AG04449 (cell line): ENCODE measurements around the gene ADD3.

Source experiments
- CTCF ChIA-PET: fragments of 350-600 bp; formaldehyde crosslinking; extraction: SDS; loops from one replicate; lab custom pipeline; 2021; ENCODE audit warnings: antibody characterized with exemption; lab: Yijun Ruan, JAX
- POLR2A ChIA-PET: fragments of 400-600, 350-600 bp; formaldehyde crosslinking; extraction: SDS; loops from one replicate; lab custom pipeline; 2020; ENCODE audit warnings: antibody characterized with exemption, inconsistent platforms; lab: Yijun Ruan, JAX
- DNase-seq: peaks from one replicate; pipeline ENCODE4 v3.0.0-alpha.2; 2010; ENCODE audit warnings: low read depth, low spot score
- H3K4me3 ChIP-seq: 2 replicates; pipeline ENCODE4 v1.5.1; 2011; ENCODE audit warnings: low read depth, mild to moderate bottlenecking, control low read depth, low read length
- TF ChIP-seq, protein P1 (sequence below): IDR thresholded peaks from one replicate; pipeline ENCODE4 v1.5.1; 2011; ENCODE audit warnings: mild to moderate bottlenecking, moderate library complexity, low read length, control low read depth, inconsistent platforms; ENCODE audit not compliant: insufficient read depth; ENCODE audit errors: missing control alignments

Gene ADD3

DNA sequence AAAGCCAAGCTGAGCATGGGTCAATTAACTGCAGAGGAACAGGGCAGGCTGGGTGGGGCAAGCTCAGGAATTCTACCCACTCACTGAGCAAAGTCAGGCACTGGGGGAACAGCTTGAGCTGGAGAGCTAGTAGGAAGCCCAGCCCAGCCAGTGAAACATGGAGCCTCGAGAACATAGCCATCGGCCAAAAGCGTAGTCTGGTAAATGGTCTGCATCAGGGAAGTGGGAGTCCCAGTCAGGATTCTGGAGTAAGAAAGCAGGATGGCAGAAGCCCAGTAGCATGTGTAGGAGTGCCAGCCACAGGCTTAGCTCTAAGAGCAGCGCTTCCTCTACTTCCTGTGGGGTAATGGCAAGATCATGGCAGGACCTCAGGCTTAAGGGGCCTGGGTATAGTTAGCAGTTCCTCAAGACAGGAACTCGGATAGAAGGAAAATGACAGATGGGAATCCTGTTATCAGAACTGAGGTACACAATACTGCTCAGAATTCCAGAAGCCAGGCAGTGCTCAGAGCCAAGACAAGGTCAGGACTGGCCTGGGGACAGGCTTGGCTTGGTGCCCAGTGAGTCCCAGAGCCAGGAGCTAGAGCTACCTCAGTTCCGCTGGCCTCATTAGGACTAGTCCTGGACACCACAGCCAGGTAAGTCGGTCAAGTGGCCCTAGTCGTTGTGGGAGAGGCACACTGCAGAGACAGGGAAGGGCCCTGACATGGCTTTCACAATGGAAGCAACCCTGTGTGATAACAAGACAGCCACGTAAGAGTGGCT is 134.3 kb downstream of the ADD3 start:
- CTCF ChIA-PET: interaction anchor here (0.9 to 11.5 kb wide), 6 partner anchors 80 to 258 kb away, joined by 3 to 325 read pairs (median 6); no protein-coding TSS in a partner anchor
- H3K4me3 ChIP-seq: no peak overlapping the region
- no peak for DNase-seq
- TF ChIP-seq, protein P1, sequence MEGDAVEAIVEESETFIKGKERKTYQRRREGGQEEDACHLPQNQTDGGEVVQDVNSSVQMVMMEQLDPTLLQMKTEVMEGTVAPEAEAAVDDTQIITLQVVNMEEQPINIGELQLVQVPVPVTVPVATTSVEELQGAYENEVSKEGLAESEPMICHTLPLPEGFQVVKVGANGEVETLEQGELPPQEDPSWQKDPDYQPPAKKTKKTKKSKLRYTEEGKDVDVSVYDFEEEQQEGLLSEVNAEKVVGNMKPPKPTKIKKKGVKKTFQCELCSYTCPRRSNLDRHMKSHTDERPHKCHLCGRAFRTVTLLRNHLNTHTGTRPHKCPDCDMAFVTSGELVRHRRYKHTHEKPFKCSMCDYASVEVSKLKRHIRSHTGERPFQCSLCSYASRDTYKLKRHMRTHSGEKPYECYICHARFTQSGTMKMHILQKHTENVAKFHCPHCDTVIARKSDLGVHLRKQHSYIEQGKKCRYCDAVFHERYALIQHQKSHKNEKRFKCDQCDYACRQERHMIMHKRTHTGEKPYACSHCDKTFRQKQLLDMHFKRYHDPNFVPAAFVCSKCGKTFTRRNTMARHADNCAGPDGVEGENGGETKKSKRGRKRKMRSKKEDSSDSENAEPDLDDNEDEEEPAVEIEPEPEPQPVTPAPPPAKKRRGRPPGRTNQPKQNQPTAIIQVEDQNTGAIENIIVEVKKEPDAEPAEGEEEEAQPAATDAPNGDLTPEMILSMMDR: no peak
- POLR2A ChIA-PET: no interaction called here

DNA sequence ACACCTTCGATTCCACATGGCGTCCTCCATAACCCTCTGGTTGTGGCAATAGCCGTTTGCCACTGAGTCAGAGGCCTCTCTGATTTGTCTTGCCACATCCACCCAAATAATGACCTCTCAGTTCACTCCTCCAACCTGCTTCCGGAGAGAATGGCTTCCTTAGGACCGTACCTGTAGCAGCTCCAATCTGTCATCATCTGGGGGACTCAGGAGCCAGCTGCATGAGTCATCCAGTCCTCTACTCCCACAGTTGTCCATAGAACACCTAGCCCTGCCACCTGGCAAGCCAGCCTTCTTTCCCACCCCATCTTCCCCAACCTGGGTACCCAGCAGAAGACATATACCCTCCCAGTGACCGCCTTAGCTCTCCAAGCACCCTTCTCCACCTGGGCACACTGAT is 135.2 kb downstream of the ADD3 start:
- TF ChIP-seq, protein P1: no peak
- ChIA-PET POLR2A (no interaction called here), CTCF (interaction anchor here (1.2 to 11.5 kb wide), 4 partner anchors 129 to 530 kb away, joined by 3 to 325 read pairs (median 6); no protein-coding TSS in a partner anchor)
- H3K4me3 ChIP-seq: no peak overlapping the region
- DNase-seq: no peak

DNA sequence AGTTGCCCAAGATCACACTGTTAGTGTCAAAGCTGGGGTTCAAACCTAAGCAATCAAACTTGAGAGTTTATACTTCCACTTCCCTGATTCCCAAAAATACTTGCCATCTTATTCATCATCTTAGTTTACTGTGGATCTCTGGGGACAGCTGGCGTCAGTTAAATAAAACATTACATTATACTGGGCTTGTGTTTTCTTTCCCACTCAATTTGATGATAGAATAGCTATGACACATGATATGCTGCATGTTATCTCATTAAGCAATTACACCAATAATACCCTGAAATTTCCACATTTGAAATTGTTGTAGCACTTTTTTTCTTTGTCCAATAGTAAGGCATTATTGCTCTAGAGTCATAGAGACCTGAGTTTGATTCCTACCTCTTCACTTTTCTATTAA is 136.7 kb downstream of the ADD3 start:
- H3K4me3 ChIP-seq: no peak overlapping the region
- ChIA-PET POLR2A (no interaction called here), CTCF (interaction anchor here (1.4 to 11.5 kb wide), 4 partner anchors 9 to 260 kb away, joined by 3 to 325 read pairs (median 10); no protein-coding TSS in a partner anchor)
- TF ChIP-seq, protein P1: no peak
- no peak for DNase-seq

DNA sequence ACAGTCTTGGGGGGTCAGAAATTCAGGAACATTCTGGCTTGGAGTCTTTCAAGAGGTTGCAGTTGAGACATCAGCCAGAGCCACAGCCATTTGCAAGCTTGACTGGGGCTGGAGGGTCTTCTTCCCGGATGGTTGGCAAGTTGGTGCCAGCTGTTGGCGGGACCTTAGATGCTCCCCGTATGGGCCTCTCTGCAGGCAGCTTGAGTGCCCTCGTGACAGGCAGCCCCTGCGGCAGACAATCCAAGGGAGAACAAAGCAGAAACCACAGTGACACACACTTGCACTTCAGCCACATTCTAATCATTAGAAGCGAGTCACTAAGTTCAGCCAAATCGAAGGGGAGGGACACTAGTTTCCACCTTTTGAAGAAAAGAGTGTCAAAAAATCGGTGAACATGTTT is 140.2 kb downstream of the ADD3 start:
- no peak overlapping the region for H3K4me3 ChIP-seq
- DNase-seq: no peak
- ChIA-PET CTCF (interaction anchor here (2.0 to 11.5 kb wide), 3 partner anchors 8 to 134 kb away, joined by 5 to 325 read pairs (median 15); no protein-coding TSS in a partner anchor), POLR2A (no interaction called here)
- TF ChIP-seq, protein P1: no peak

DNA sequence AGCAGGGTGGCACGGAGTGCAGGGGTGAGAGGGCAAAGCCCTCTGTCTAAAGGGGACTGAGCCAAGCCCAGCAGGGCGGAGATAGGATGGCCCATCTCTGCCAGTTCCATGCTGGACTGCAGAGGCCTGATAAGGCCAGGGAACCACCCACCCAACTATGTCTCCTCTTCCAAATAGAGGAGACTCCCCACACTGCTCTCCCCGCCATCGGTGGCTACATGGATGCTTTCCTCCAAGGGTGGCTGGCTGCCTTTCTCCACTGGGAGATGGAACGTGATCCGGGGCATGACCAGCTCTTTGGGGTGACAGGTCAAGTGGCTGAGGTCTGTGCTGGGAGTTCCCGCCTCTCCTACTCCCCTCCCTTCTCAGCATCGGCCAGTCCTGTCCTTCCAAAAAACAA is 141.5 kb downstream of the ADD3 start:
- TF ChIP-seq, protein P1: no peak
- CTCF ChIA-PET: interaction anchor here (2.4 to 3.3 kb wide), 2 partner anchors 9 to 11 kb away, joined by 5 to 16 read pairs; no protein-coding TSS in a partner anchor
- H3K4me3 ChIP-seq: no peak overlapping the region
- POLR2A ChIA-PET: no interaction called here
- DNase-seq: no peak

DNA sequence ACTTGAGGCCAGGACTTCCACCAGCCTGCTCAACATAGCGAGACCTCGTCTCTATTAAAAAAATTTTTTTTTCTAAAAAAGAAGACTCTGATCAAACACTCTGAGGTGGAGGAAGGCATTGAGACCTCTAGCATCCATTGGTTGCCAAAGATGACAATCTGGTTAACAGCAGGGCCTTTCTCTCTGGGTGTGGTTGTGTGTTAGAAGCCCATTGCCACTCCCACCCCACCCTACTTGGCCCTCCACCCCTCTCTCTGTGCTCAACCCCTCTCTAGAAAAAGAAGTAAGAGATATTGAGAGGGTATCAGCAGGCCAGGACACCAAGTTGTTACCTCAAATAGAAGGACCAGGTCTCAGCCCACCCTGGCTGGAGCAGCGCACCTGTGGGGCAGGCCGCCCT is 142.3 kb downstream of the ADD3 start:
- TF ChIP-seq, protein P1: no peak
- CTCF ChIA-PET: interaction anchor here (2.4 to 3.3 kb wide), 2 partner anchors 10 to 12 kb away, joined by 5 to 16 read pairs; no protein-coding TSS in a partner anchor
- POLR2A ChIA-PET: no interaction called here
- H3K4me3 ChIP-seq: no peak overlapping the region
- no peak for DNase-seq
